IMR-90 (cell line): ENCODE data around the gene FEZ2. TPM values are rescaled to one million over a fixed set of nuclear protein-coding genes. Genes with fewer than 3 reads are reported as not detected.

Experiments
- ATAC-seq: fragments of 200-7000 bp; cut with Tn5 transposase; 2 replicates; pipeline ENCODE4 v1.9.1; 2020; ENCODE audit warnings: low read depth, mild to moderate bottlenecking, moderate library complexity
- BruUV-seq: library from RNA; stranded (reverse); fragments of 400-500 nt; replicated peaks from 2 replicates; lab custom pipeline; 2021; lab: Mats Ljungman, UMichigan
- CTCF ChIA-PET: fragments of 300-600 bp; formaldehyde crosslinking; extraction: SDS; loops from one replicate; lab custom pipeline; 2021; ENCODE audit warnings: antibody characterized with exemption; lab: Yijun Ruan, JAX
- POLR2A ChIA-PET: fragments of 300-600 bp; sonication (Branson Sonifier 250); formaldehyde crosslinking; loops from one replicate; lab custom pipeline; 2022; ENCODE audit warnings: antibody characterized with exemption; ENCODE audit not compliant: unreplicated experiment; lab: Charles Lee
- DNase-seq: peaks from one replicate; pipeline ENCODE4 v3.0.0; 2013
- H2AFZ ChIP-seq: replicated peaks from 2 replicates; pipeline ENCODE3; 2013; ENCODE audit warnings: low read length, mild to moderate bottlenecking; ENCODE audit not compliant: poor library complexity
- H2AK5ac ChIP-seq: 2 replicates; pipeline ENCODE4 v1.6.1; 2013; ENCODE audit warnings: low read depth, low read length, inconsistent platforms
- H2AK9ac ChIP-seq: replicated peaks from 2 replicates; pipeline ENCODE3; 2013; ENCODE audit warnings: mild to moderate bottlenecking, low read depth, low read length, moderate library complexity; ENCODE audit not compliant: poor library complexity
- H2BK120ac ChIP-seq: 2 replicates; pipeline ENCODE4 v1.6.1; 2013; ENCODE audit warnings: low read depth, low read length, inconsistent platforms
- H2BK15ac ChIP-seq: 3 replicates; pipeline ENCODE4 v1.6.1; 2013; ENCODE audit warnings: low read depth, low read length, inconsistent platforms
- H2BK20ac ChIP-seq: 2 replicates; pipeline ENCODE4 v1.6.1; 2013; ENCODE audit warnings: low read depth, mild to moderate bottlenecking, inconsistent platforms, low read length, moderate library complexity
- H2BK5ac ChIP-seq: 2 replicates; pipeline ENCODE4 v1.6.1; 2013; ENCODE audit warnings: mild to moderate bottlenecking, low read depth, low read length, inconsistent platforms; ENCODE audit not compliant: poor library complexity, severe bottlenecking
- H3K14ac ChIP-seq: replicated peaks from 2 replicates; pipeline ENCODE4 v1.6.1; 2013; ENCODE audit warnings: low read depth, low read length, inconsistent platforms
- H3K18ac ChIP-seq: 2 replicates; pipeline ENCODE4 v1.6.1; 2013; ENCODE audit warnings: low read depth, low read length, control low read depth
- H3K23ac ChIP-seq: 2 replicates; pipeline ENCODE4 v1.6.1; 2013; ENCODE audit warnings: low read depth, low read length, inconsistent platforms
- H3K27ac ChIP-seq: 2 replicates; pipeline ENCODE4 v1.5.1; 2013; ENCODE audit warnings: mild to moderate bottlenecking, control low read depth, low read length; ENCODE audit not compliant: insufficient read depth
- H3K27me3 ChIP-seq: 2 replicates; pipeline ENCODE4 v1.6.1; 2013; ENCODE audit warnings: low read length; ENCODE audit not compliant: control insufficient read depth, insufficient read depth
- H3K36me3 ChIP-seq: 2 replicates; pipeline ENCODE4 v1.6.1; 2013; ENCODE audit warnings: low read length, mixed read lengths; ENCODE audit not compliant: control insufficient read depth, insufficient read depth
- H3K4ac ChIP-seq: 2 replicates; pipeline ENCODE4 v1.6.1; 2013; ENCODE audit warnings: low read depth, low read length, inconsistent platforms
- H3K4me1 ChIP-seq: 2 replicates; pipeline ENCODE4 v1.6.1; 2013; ENCODE audit warnings: low read length, mixed read lengths; ENCODE audit not compliant: control insufficient read depth, insufficient read depth
- H3K4me2 ChIP-seq: 2 replicates; pipeline ENCODE4 v1.6.1; 2013; ENCODE audit warnings: low read depth, mild to moderate bottlenecking, control low read depth, low read length, moderate library complexity
- H3K4me3 ChIP-seq: 2 replicates; pipeline ENCODE4 v1.5.1; 2013; ENCODE audit warnings: low read depth, mild to moderate bottlenecking, control low read depth, low read length, moderate library complexity; ENCODE audit not compliant: insufficient read depth
- H3K56ac ChIP-seq: 2 replicates; pipeline ENCODE4 v1.6.1; 2013; ENCODE audit warnings: low read length, inconsistent platforms; ENCODE audit not compliant: insufficient read depth; ENCODE audit errors: extremely low read depth
- H3K79me1 ChIP-seq, 2 experiments: 2 replicates each; pipeline ENCODE4 v1.6.1; 2013; ENCODE audit warnings: low read length in 2 of 2, inconsistent platforms in 1 of 2, low read depth in 1 of 2
- H3K9ac ChIP-seq: 2 replicates; pipeline ENCODE4 v1.6.1; 2013; ENCODE audit warnings: low read depth, low read length, control low read depth
- H3K9me1 ChIP-seq: 2 replicates; pipeline ENCODE4 v1.6.1; 2013; ENCODE audit warnings: low read length, inconsistent platforms; ENCODE audit not compliant: insufficient read depth
- H3K9me3 ChIP-seq: 2 replicates; pipeline ENCODE4 v1.6.1; 2013; ENCODE audit warnings: low read length; ENCODE audit not compliant: control insufficient read depth, insufficient read depth
- H4K20me1 ChIP-seq: 2 replicates; pipeline ENCODE4 v1.6.1; 2013; ENCODE audit warnings: low read length, inconsistent platforms; ENCODE audit not compliant: insufficient read depth
- H4K5ac ChIP-seq: 2 replicates; pipeline ENCODE4 v1.6.1; 2013; ENCODE audit warnings: mild to moderate bottlenecking, low read depth, low read length, control low read depth
- H4K8ac ChIP-seq, 2 experiments: 2 replicates each; pipeline ENCODE4 v1.6.1; 2013; ENCODE audit warnings: low read depth in 2 of 2, low read length in 2 of 2, control low read depth in 1 of 2, inconsistent platforms in 1 of 2
- H4K91ac ChIP-seq: 2 replicates; pipeline ENCODE4 v1.6.1; 2013; ENCODE audit warnings: low read depth, low read length, inconsistent platforms; ENCODE audit not compliant: insufficient read depth
- FOS ChIP-seq: fragments of 150-350 bp; IDR thresholded peaks from 2 replicates; pipeline ENCODE4 v1.6.1; 2016; ENCODE audit warnings: low read depth, low read length
- NFE2L2 ChIP-seq: fragments of 150-350 bp; IDR thresholded peaks from 2 replicates; pipeline ENCODE4 v1.6.1; 2016; ENCODE audit warnings: low read depth, mild to moderate bottlenecking, low read length
- WGBS, 2 experiments: methylation state at CpG; one replicate each; pipeline versions ENCODE4 v1.1.5 to v1.1.7; 2013; ENCODE audit warnings: missing lambda C conversion rate in 2 of 2; ENCODE audit not compliant: insufficient read length in 1 of 2; ENCODE audit errors: extremely low coverage in 2 of 2; 5-methylcytosine and 5-hydroxymethylcytosine counted together
- dilution Hi-C: fragments of 300-500 bp; cut with HindIII; formaldehyde crosslinking; loops from one replicate; pipeline ENCODE4 v1.14.3; 2018; ENCODE audit warnings: low sequenced_read_pairs; ENCODE audit not compliant: unreplicated experiment
- in situ Hi-C: fragments of 300-500 bp; cut with MboI; formaldehyde crosslinking; loops from 3 replicates; pipeline ENCODE4 v1.14.3; 2019; ENCODE audit warnings: low sequenced_read_pairs, inconsistent platforms, mixed read lengths
- intact Hi-C: fragments of 100-400 bp; cut with micrococcal nuclease; formaldehyde crosslinking; loops from 2 replicates; pipeline ENCODE4 v1.10.0; 2022
- polyA plus RNA-seq, 3 experiments: library from polyadenylated mRNA; depleted of rRNA; stranded (reverse); fragments of >200 nt; gene quantifications; 2 replicates each; pipeline ENCODE4 v1.2.3, GENCODE V29; 2012; ENCODE audit warnings: low replicate concordance in 1 of 3
- total RNA-seq: library from RNA; depleted of rRNA; stranded (reverse); fragments of >200 nt; gene quantifications from 2 replicates; pipeline ENCODE4 v1.2.3, GENCODE V29; 2012

Gene FEZ2
- total and polyA plus RNA-seq, 2 of the 4 experiments (the other 2 are of a cell fraction): 19.4 to 31.6 TPM

GRCh38 chr2:36633470-36634092 lies 35.6 kb upstream of the FEZ2 start:
- no peak overlapping the region for H3K4me3 ChIP-seq
- H3K9me1 ChIP-seq: no peaks in the 10 kb centered on the region
- no TSS peak for BruUV-seq
- H3K14ac ChIP-seq: no peak overlapping the region
- in situ Hi-C loops: no loop called here
- H3K4ac ChIP-seq: no peak overlapping the region
- no peaks in the 10 kb centered on the region; the same call in 1 of the 2 replicates for H3K4me1 ChIP-seq
- no peak overlapping the region for H2AK5ac ChIP-seq
- H4K91ac ChIP-seq: no peak overlapping the region
- no peaks in the 10 kb centered on the region for H3K27me3 ChIP-seq
- no peak overlapping the region for H3K4me2 ChIP-seq
- no peaks in the 10 kb centered on the region for H3K9me3 ChIP-seq
- TF ChIP-seq NFE2L2 (0 out of 2 replicates have a peak, but pooled peaks have one; percentile 32), FOS (no peak)
- H3K23ac ChIP-seq: no peak overlapping the region
- WGBS, 2 experiments: no CpG with 5 or more reads among the region's 2 CpGs
- peak; percentile 16 for DNase-seq
- no peak overlapping the region for H4K5ac ChIP-seq
- dilution Hi-C loops: no loop called here
- no peak overlapping the region for H3K56ac ChIP-seq
- H2AFZ ChIP-seq: no peak overlapping the region
- H2BK5ac ChIP-seq: no peak overlapping the region
- CTCF ChIA-PET: no interaction called here
- no peak overlapping the region for H2BK20ac ChIP-seq
- ATAC-seq: no peak
- no peak overlapping the region for H3K18ac ChIP-seq
- H2BK15ac ChIP-seq: no peak overlapping the region
- intact Hi-C loops: no loop called here
- no peak overlapping the region for H3K9ac ChIP-seq
- H2BK120ac ChIP-seq: no peak overlapping the region
- H4K20me1 ChIP-seq: no peaks in the 10 kb centered on the region
- no peaks in the 10 kb centered on the region for H3K36me3 ChIP-seq
- POLR2A ChIA-PET: no interaction called here
- no peak overlapping the region for H3K27ac ChIP-seq
- H3K79me1 ChIP-seq: no peaks in the 10 kb centered on the region
- H2AK9ac ChIP-seq: no peak overlapping the region
- no peak overlapping the region for H4K8ac ChIP-seq
